ENCODE results near the gene HVCN1. TPM values are rescaled to one million over a fixed set of nuclear protein-coding genes. Genes with fewer than 3 reads are reported as not detected.

Gene HVCN1
- total RNA-seq, 1 experiment from 2014 or later: 2.2 TPM

DNA sequence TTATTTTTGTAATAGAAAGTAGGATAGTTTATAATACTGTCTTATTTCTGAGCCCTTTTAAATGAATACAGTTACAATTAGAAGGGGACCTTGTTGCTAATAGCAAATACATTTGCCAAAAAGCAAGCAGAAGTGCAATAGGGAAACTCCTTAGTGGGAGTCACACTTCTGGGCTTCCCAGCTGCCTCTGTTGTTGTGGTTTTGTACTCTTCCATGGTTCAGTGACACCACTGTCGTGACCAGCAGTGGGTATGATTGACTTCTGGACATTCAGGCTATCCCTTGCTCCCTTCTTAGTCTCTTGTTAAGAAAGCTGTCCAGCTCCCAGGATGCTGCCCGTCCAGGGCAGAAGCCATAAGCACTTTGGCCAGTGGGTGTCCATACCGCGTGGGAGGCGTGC lies 52.4 kb downstream of the HVCN1 start:
- TF ChIP-seq, protein P1, sequence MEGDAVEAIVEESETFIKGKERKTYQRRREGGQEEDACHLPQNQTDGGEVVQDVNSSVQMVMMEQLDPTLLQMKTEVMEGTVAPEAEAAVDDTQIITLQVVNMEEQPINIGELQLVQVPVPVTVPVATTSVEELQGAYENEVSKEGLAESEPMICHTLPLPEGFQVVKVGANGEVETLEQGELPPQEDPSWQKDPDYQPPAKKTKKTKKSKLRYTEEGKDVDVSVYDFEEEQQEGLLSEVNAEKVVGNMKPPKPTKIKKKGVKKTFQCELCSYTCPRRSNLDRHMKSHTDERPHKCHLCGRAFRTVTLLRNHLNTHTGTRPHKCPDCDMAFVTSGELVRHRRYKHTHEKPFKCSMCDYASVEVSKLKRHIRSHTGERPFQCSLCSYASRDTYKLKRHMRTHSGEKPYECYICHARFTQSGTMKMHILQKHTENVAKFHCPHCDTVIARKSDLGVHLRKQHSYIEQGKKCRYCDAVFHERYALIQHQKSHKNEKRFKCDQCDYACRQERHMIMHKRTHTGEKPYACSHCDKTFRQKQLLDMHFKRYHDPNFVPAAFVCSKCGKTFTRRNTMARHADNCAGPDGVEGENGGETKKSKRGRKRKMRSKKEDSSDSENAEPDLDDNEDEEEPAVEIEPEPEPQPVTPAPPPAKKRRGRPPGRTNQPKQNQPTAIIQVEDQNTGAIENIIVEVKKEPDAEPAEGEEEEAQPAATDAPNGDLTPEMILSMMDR (conservative IDR thresholded peaks at IDR 0.05; ENCODE audit: low read depth, low read length): no peak
- TF ChIP-seq EZH2phosphoT487 (IDR thresholded peaks at IDR 0.05; ENCODE audit: borderline replicate concordance, low read length) (no peak), EZH2 (IDR thresholded peaks at IDR 0.05; ENCODE audit: low read length, unreplicated experiment) (no peak)
- Histone ChIP-seq H4K20me1 (ENCODE audit: low read length) (no peaks in the 10 kb centered on the region), H3K9me3 (ENCODE audit: low read length) (no peaks in the 10 kb centered on the region), H3K4me2 (ENCODE audit: low read length) (no peak overlapping the region), H3K79me2 (ENCODE audit: low read length) (no peaks in the 10 kb centered on the region), H3K9me2 (replicated peaks; ENCODE audit: low read length) (no peaks in the 10 kb centered on the region), H3K27ac (ENCODE audit: low read length) (no peak overlapping the region), H3K36me3 (ENCODE audit: low read depth, low read length) (0 out of 2 replicates have a peak, but pooled peaks cover 2% of the 10 kb centered on the region), H3K4me3 (ENCODE audit: low read length) (no peak overlapping the region), H2AFZ (ENCODE audit: low read length) (no peak overlapping the region), H3K9ac (ENCODE audit: low read length) (no peak overlapping the region), H3F3A (ENCODE audit: low read length, unreplicated experiment) (no peaks in the 10 kb centered on the region), H3K27me3 (ENCODE audit: low read length) (no peaks in the 10 kb centered on the region), H3K4me1 (ENCODE audit: insufficient read depth, low read length) (peaks cover 11% of the 10 kb centered on the region)
- DNase-seq (no peak), ATAC-seq (no peak)
- no TSS peak for BruUV-seq (replicated peaks)
- intact Hi-C loops (cut with micrococcal nuclease): no loop called here
- POLR2A ChIA-PET (ENCODE audit: unreplicated experiment): no interaction called here
- CTCF ChIA-PET: no interaction called here

- CTCF ChIA-PET: no interaction called here
- intact Hi-C loops (cut with micrococcal nuclease): no loop called here
- POLR2A ChIA-PET (ENCODE audit: unreplicated experiment): no interaction called here
- Histone ChIP-seq H3F3A (ENCODE audit: low read length, unreplicated experiment) (no peaks in the 10 kb centered on the region), H3K9ac (ENCODE audit: low read length) (no peak overlapping the region), H3K9me2 (replicated peaks; ENCODE audit: low read length) (no peaks in the 10 kb centered on the region), H3K36me3 (ENCODE audit: low read depth, low read length) (0 out of 2 replicates have a peak, but pooled peaks cover 2% of the 10 kb centered on the region), H3K27me3 (ENCODE audit: low read length) (no peaks in the 10 kb centered on the region), H3K9me3 (ENCODE audit: low read length) (no peaks in the 10 kb centered on the region), H3K4me2 (ENCODE audit: low read length) (no peak overlapping the region), H2AFZ (ENCODE audit: low read length) (no peak overlapping the region), H3K4me3 (ENCODE audit: low read length) (no peak overlapping the region), H4K20me1 (ENCODE audit: low read length) (no peaks in the 10 kb centered on the region), H3K4me1 (ENCODE audit: insufficient read depth, low read length) (peaks cover 9% of the 10 kb centered on the region), H3K27ac (ENCODE audit: low read length) (no peak overlapping the region), H3K79me2 (ENCODE audit: low read length) (no peaks in the 10 kb centered on the region)
- ATAC-seq (no peak), DNase-seq (no peak)
- no TSS peak for BruUV-seq (replicated peaks)
- TF ChIP-seq EZH2phosphoT487 (IDR thresholded peaks at IDR 0.05; ENCODE audit: borderline replicate concordance, low read length): no peak
- TF ChIP-seq EZH2 (IDR thresholded peaks at IDR 0.05; ENCODE audit: low read length, unreplicated experiment): no peak
- TF ChIP-seq, protein P1 (conservative IDR thresholded peaks at IDR 0.05; ENCODE audit: low read depth, low read length): no peak
Observed at GRCh38 chr12:110635055-110635454, 53.9 kb downstream of the HVCN1 start.

GRCh38 chr12:110627500-110628195 lies 61.3 kb downstream of the HVCN1 start:
- peaks cover 5% of the 10 kb centered on the region; the same call in 1 of the 2 replicates for H3K36me3 ChIP-seq (ENCODE audit: low read depth, low read length)
- no peak overlapping the region for H3K4me2 ChIP-seq (ENCODE audit: low read length)
- no peaks in the 10 kb centered on the region for H3K9me3 ChIP-seq (ENCODE audit: low read length)
- no peaks in the 10 kb centered on the region for H3K79me2 ChIP-seq (ENCODE audit: low read length)
- ChIA-PET CTCF (no interaction called here), POLR2A (ENCODE audit: unreplicated experiment) (interaction anchor here (0.7 kb wide), 1 partner anchor 335 kb away, joined by 3 read pairs; no protein-coding TSS in a partner anchor)
- H3K9me2 ChIP-seq (replicated peaks; ENCODE audit: low read length): no peaks in the 10 kb centered on the region
- DNase-seq (no peak), ATAC-seq (no peak)
- H3K27ac ChIP-seq (ENCODE audit: low read length): no peak overlapping the region
- no peaks in the 10 kb centered on the region for H3F3A ChIP-seq (ENCODE audit: low read length, unreplicated experiment)
- H3K9ac ChIP-seq (ENCODE audit: low read length): no peak overlapping the region
- no peaks in the 10 kb centered on the region for H3K4me1 ChIP-seq (ENCODE audit: insufficient read depth, low read length)
- no peaks in the 10 kb centered on the region for H3K27me3 ChIP-seq (ENCODE audit: low read length)
- TF ChIP-seq EZH2 (IDR thresholded peaks at IDR 0.05; ENCODE audit: low read length, unreplicated experiment) (no peak), EZH2phosphoT487 (IDR thresholded peaks at IDR 0.05; ENCODE audit: borderline replicate concordance, low read length) (no peak)
- TF ChIP-seq, protein P1 (conservative IDR thresholded peaks at IDR 0.05; ENCODE audit: low read depth, low read length): no peak
- no peak overlapping the region for H3K4me3 ChIP-seq (ENCODE audit: low read length)
- no peaks in the 10 kb centered on the region for H4K20me1 ChIP-seq (ENCODE audit: low read length)
- no peak overlapping the region for H2AFZ ChIP-seq (ENCODE audit: low read length)
- intact Hi-C loops (cut with micrococcal nuclease): no loop called here
- BruUV-seq (replicated peaks): no TSS peak
